Measurements from ENCODE around the gene RPRD2.

- no peak for TF ChIP-seq POLR2A (IDR thresholded peaks at IDR 0.05; ENCODE audit: borderline replicate concordance, extremely low read depth, insufficient read depth, insufficient read length)
- TF ChIP-seq, protein P1, sequence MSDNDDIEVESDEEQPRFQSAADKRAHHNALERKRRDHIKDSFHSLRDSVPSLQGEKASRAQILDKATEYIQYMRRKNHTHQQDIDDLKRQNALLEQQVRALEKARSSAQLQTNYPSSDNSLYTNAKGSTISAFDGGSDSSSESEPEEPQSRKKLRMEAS (IDR thresholded peaks at IDR 0.05), result no peak
- no peak for TF ChIP-seq EZH2 (IDR thresholded peaks at IDR 0.05)
- TF ChIP-seq, protein P2, sequence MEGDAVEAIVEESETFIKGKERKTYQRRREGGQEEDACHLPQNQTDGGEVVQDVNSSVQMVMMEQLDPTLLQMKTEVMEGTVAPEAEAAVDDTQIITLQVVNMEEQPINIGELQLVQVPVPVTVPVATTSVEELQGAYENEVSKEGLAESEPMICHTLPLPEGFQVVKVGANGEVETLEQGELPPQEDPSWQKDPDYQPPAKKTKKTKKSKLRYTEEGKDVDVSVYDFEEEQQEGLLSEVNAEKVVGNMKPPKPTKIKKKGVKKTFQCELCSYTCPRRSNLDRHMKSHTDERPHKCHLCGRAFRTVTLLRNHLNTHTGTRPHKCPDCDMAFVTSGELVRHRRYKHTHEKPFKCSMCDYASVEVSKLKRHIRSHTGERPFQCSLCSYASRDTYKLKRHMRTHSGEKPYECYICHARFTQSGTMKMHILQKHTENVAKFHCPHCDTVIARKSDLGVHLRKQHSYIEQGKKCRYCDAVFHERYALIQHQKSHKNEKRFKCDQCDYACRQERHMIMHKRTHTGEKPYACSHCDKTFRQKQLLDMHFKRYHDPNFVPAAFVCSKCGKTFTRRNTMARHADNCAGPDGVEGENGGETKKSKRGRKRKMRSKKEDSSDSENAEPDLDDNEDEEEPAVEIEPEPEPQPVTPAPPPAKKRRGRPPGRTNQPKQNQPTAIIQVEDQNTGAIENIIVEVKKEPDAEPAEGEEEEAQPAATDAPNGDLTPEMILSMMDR (IDR thresholded peaks at IDR 0.05 in 2 of 3, conservative IDR thresholded peaks at IDR 0.05 in 1 of 3; ENCODE audit: borderline replicate concordance in 1 of 3, insufficient read depth in 1 of 3, low read depth in 2 of 3, low read length in 2 of 3), result no peak
- TF ChIP-seq SP1 (IDR thresholded peaks at IDR 0.05; ENCODE audit: low read depth), result no peak
- no peak for TF ChIP-seq ZFX (IDR thresholded peaks at IDR 0.05)
- TF ChIP-seq ELF1 (IDR thresholded peaks at IDR 0.05; ENCODE audit: borderline replicate concordance, low read depth), result no peak
- TF ChIP-seq EZH2phosphoT487 (IDR thresholded peaks at IDR 0.05; ENCODE audit: borderline replicate concordance), result no peak
- TF ChIP-seq, protein P3, sequence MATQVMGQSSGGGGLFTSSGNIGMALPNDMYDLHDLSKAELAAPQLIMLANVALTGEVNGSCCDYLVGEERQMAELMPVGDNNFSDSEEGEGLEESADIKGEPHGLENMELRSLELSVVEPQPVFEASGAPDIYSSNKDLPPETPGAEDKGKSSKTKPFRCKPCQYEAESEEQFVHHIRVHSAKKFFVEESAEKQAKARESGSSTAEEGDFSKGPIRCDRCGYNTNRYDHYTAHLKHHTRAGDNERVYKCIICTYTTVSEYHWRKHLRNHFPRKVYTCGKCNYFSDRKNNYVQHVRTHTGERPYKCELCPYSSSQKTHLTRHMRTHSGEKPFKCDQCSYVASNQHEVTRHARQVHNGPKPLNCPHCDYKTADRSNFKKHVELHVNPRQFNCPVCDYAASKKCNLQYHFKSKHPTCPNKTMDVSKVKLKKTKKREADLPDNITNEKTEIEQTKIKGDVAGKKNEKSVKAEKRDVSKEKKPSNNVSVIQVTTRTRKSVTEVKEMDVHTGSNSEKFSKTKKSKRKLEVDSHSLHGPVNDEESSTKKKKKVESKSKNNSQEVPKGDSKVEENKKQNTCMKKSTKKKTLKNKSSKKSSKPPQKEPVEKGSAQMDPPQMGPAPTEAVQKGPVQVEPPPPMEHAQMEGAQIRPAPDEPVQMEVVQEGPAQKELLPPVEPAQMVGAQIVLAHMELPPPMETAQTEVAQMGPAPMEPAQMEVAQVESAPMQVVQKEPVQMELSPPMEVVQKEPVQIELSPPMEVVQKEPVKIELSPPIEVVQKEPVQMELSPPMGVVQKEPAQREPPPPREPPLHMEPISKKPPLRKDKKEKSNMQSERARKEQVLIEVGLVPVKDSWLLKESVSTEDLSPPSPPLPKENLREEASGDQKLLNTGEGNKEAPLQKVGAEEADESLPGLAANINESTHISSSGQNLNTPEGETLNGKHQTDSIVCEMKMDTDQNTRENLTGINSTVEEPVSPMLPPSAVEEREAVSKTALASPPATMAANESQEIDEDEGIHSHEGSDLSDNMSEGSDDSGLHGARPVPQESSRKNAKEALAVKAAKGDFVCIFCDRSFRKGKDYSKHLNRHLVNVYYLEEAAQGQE (IDR thresholded peaks at IDR 0.05; ENCODE audit: low read depth), result no peak
- no peak for TF ChIP-seq POLR2AphosphoS5 (IDR thresholded peaks at IDR 0.05; ENCODE audit: low read depth, low read length)
- no peak for TF ChIP-seq TCF7L2 (IDR thresholded peaks at IDR 0.05; ENCODE audit: borderline replicate concordance, extremely low read depth, insufficient read depth, insufficient read length)
Measured at GRCh38 chr1:150493175-150493574, 129.2 kb downstream of the RPRD2 start.
